ENCODE measurements around the gene RAB6A.

DNA sequence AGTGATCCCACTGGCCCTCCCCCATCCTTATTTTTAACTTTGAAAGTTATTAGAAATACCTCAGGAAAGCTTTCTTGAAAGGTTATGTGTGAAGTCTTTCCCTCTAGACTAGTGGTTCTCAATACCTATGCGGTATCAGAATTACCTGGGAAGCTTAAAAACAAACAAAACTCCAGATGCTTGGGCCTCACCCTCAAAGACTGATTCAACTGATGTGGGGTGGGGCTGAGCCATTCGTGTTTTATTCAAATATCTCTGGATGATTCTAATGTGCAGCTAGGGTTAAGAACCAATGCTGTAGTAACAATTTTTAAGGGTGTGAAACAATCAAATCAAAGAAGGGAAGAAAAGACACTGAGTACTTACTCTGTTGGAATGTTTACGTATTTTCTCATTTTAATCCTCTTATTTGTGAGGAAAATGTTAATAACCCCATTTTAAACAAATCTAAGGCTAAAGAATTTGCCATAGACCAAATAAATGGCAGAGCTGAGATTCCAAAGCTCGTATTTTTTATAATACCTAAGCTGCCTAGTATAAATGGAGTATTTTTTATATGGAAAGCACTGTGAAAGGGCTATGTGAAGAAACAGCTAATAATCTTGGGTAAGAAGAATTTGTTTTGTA lies 66.9 kb downstream of the RAB6A start:
- TF ChIP-seq POLR2AphosphoS5 (IDR thresholded peaks at IDR 0.05): no peak
- TF ChIP-seq EP300 (IDR thresholded peaks at IDR 0.05): no peak
- TF ChIP-seq, protein P1, sequence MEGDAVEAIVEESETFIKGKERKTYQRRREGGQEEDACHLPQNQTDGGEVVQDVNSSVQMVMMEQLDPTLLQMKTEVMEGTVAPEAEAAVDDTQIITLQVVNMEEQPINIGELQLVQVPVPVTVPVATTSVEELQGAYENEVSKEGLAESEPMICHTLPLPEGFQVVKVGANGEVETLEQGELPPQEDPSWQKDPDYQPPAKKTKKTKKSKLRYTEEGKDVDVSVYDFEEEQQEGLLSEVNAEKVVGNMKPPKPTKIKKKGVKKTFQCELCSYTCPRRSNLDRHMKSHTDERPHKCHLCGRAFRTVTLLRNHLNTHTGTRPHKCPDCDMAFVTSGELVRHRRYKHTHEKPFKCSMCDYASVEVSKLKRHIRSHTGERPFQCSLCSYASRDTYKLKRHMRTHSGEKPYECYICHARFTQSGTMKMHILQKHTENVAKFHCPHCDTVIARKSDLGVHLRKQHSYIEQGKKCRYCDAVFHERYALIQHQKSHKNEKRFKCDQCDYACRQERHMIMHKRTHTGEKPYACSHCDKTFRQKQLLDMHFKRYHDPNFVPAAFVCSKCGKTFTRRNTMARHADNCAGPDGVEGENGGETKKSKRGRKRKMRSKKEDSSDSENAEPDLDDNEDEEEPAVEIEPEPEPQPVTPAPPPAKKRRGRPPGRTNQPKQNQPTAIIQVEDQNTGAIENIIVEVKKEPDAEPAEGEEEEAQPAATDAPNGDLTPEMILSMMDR (IDR thresholded peaks at IDR 0.05): no peak
- no peak for TF ChIP-seq POLR2A (IDR thresholded peaks at IDR 0.05)
